GM13976 (cell line): ENCODE results near the gene SETD2.
A peak's percentile ranks its signal among the peaks of the same experiment; 100 is the strongest.
"Not testable (repeated sequence)": the region's sequence is repeated elsewhere in the genome, so short reads cannot be mapped to it uniquely, and the experiment has no call there.

Experiments
- DNase-seq: peaks from one replicate; pipeline ENCODE4 v3.0.0; 2012; ENCODE audit warnings: low spot score
- CTCF ChIP-seq: IDR thresholded peaks from 2 replicates; pipeline ENCODE4 v1.5.1; 2012; ENCODE audit warnings: borderline replicate concordance, mild to moderate bottlenecking; ENCODE audit not compliant: insufficient read depth; ENCODE audit errors: extremely low read depth, missing control alignments, control extremely low read depth
- in situ Hi-C: fragments of 300-500 bp; cut with MboI; formaldehyde crosslinking; loops from one replicate; pipeline ENCODE4 v1.12.0; 2022; ENCODE audit warnings: low sequenced_read_pairs, mixed read lengths, inconsistent platforms; ENCODE audit not compliant: unreplicated experiment

The SETD2 gene

GRCh38 chr3:47086071-47086470 is 77.8 kb downstream of the SETD2 start:
- DNase-seq, result no peak
- TF ChIP-seq CTCF, result no peak
- in situ Hi-C loops, result no loop called here

- in situ Hi-C loops, result no loop called here
- peak; percentile 38 for DNase-seq
- no peak for TF ChIP-seq CTCF
Observed at GRCh38 chr3:47083786-47084185, 80.1 kb downstream of the SETD2 start.

- in situ Hi-C loops, result no loop called here
- TF ChIP-seq CTCF, result no peak
- DNase-seq, result peak; percentile 24
Observed at GRCh38 chr3:47082519-47082918, 81.4 kb downstream of the SETD2 start.

- TF ChIP-seq CTCF, result no peak
- in situ Hi-C loops, result no loop called here
- DNase-seq, result no peak
Observed at GRCh38 chr3:47079432-47079831, 84.5 kb downstream of the SETD2 start.

- no peak for TF ChIP-seq CTCF
- in situ Hi-C loops, result no loop called here
- no peak for DNase-seq
Observed at GRCh38 chr3:47073685-47074084, 90.2 kb downstream of the SETD2 start.

GRCh38 chr3:47070770-47071169 is 93.1 kb downstream of the SETD2 start:
- DNase-seq, result no peak
- no peak for TF ChIP-seq CTCF
- in situ Hi-C loops, result no loop called here

- in situ Hi-C loops, DNase-seq: not testable (repeated sequence)
Observed at GRCh38 chr3:47066259-47066658, 97.7 kb downstream of the SETD2 start.
